H9 (cell line): Measurements from ENCODE around the gene TBC1D25. TPM values are rescaled to one million over a fixed set of nuclear protein-coding genes. Genes with fewer than 3 reads are reported as not detected.
"Not testable (repeated sequence)": the region's sequence is repeated elsewhere in the genome, so short reads cannot be mapped to it uniquely, and the experiment has no call there.

Experiments
- DNase-seq: peaks from one replicate; pipeline ENCODE4 v3.0.0-alpha.2; 2017
- H2AFZ ChIP-seq: one replicate; pipeline ENCODE4 v1.6.1; 2013; ENCODE audit warnings: mild to moderate bottlenecking, low read length, control low read depth, moderate library complexity
- H2AK5ac ChIP-seq: 2 replicates; pipeline ENCODE4 v1.6.1; 2013; ENCODE audit warnings: low read length, control low read depth, mixed read lengths; ENCODE audit not compliant: insufficient read length
- H2BK120ac ChIP-seq: one replicate; pipeline ENCODE4 v1.6.1; 2013; ENCODE audit warnings: low read depth, mild to moderate bottlenecking, low read length, control low read depth, inconsistent platforms; ENCODE audit not compliant: poor library complexity, severe bottlenecking
- H2BK12ac ChIP-seq: 2 replicates; pipeline ENCODE4 v1.6.1; 2013; ENCODE audit warnings: low read length, control low read depth, mixed read lengths, low read depth; ENCODE audit not compliant: insufficient read length
- H2BK15ac ChIP-seq: 2 replicates; pipeline ENCODE4 v1.6.1; 2013; ENCODE audit warnings: low read depth, low read length, control low read depth
- H2BK20ac ChIP-seq: one replicate; pipeline ENCODE4 v1.6.1; 2013; ENCODE audit warnings: low read depth, mild to moderate bottlenecking, low read length, control low read depth, inconsistent platforms; ENCODE audit not compliant: poor library complexity, severe bottlenecking
- H2BK5ac ChIP-seq: 2 replicates; pipeline ENCODE4 v1.6.1; 2013; ENCODE audit warnings: low read length, control low read depth, mixed read lengths; ENCODE audit not compliant: insufficient read length
- H3K14ac ChIP-seq: 2 replicates; pipeline ENCODE4 v1.6.1; 2013; ENCODE audit warnings: low read length, control low read depth; ENCODE audit not compliant: insufficient read depth
- H3K18ac ChIP-seq: 2 replicates; pipeline ENCODE4 v1.6.1; 2013; ENCODE audit warnings: low read depth, mild to moderate bottlenecking, mixed read lengths, low read length, control low read depth; ENCODE audit not compliant: insufficient read length
- H3K23ac ChIP-seq: 2 replicates; pipeline ENCODE4 v1.6.1; 2013; ENCODE audit warnings: low read length, control low read depth, mixed read lengths, low read depth; ENCODE audit not compliant: insufficient read length
- H3K23me2 ChIP-seq: 2 replicates; pipeline ENCODE4 v1.6.1; 2013; ENCODE audit warnings: low read depth, mild to moderate bottlenecking, mixed read lengths, low read length, control low read depth; ENCODE audit not compliant: insufficient read length, poor library complexity, severe bottlenecking
- H3K27ac ChIP-seq: 2 replicates; pipeline ENCODE4 v1.5.1; 2013; ENCODE audit warnings: low read length, control low read depth, mixed read lengths, low read depth; ENCODE audit not compliant: insufficient read length
- H3K27me3 ChIP-seq: 2 replicates; pipeline ENCODE4 v1.6.1; 2013; ENCODE audit warnings: low read length, control low read depth, inconsistent platforms; ENCODE audit not compliant: insufficient read depth
- H3K4ac ChIP-seq: 2 replicates; pipeline ENCODE4 v1.6.1; 2013; ENCODE audit warnings: low read depth, mild to moderate bottlenecking, control low read depth, inconsistent platforms, low read length, moderate library complexity
- H3K4me1 ChIP-seq: 2 replicates; pipeline ENCODE4 v1.6.1; 2013; ENCODE audit warnings: low read length, control low read depth, inconsistent platforms; ENCODE audit not compliant: insufficient read depth
- H3K4me2 ChIP-seq: 2 replicates; pipeline ENCODE4 v1.6.1; 2013; ENCODE audit warnings: low read length, control low read depth, mixed read lengths; ENCODE audit not compliant: insufficient read length, insufficient read depth
- H3K56ac ChIP-seq: 2 replicates; pipeline ENCODE4 v1.6.1; 2013; ENCODE audit warnings: low read depth, mild to moderate bottlenecking, mixed read lengths, low read length, control low read depth; ENCODE audit not compliant: insufficient read length
- H3K79me1 ChIP-seq: 2 replicates; pipeline ENCODE4 v1.6.1; 2013; ENCODE audit warnings: low read depth, mild to moderate bottlenecking, moderate library complexity, low read length, control low read depth, inconsistent platforms; ENCODE audit not compliant: insufficient read depth, poor library complexity, severe bottlenecking
- H3K79me2 ChIP-seq: 2 replicates; pipeline ENCODE4 v1.6.1; 2013; ENCODE audit warnings: low read length, control low read depth, inconsistent platforms; ENCODE audit not compliant: insufficient read depth
- H3K9ac ChIP-seq: 2 replicates; pipeline ENCODE4 v1.6.1; 2013; ENCODE audit warnings: low read length, control low read depth, mixed read lengths; ENCODE audit not compliant: insufficient read length; ENCODE audit errors: extremely low read depth
- H3K9me3 ChIP-seq: one replicate; pipeline ENCODE4 v1.6.1; 2013; ENCODE audit warnings: low read depth, low read length, inconsistent platforms; ENCODE audit not compliant: control insufficient read depth
- H3T11ph ChIP-seq: one replicate; pipeline ENCODE4 v1.6.1; 2013; ENCODE audit warnings: mild to moderate bottlenecking, low read length, control low read depth, inconsistent platforms
- H4K20me1 ChIP-seq: one replicate; pipeline ENCODE4 v1.6.1; 2013; ENCODE audit not compliant: control insufficient read depth, insufficient read length, insufficient read depth
- H4K5ac ChIP-seq: 2 replicates; pipeline ENCODE4 v1.6.1; 2013; ENCODE audit warnings: low read depth, mild to moderate bottlenecking, mixed read lengths, low read length, control low read depth; ENCODE audit not compliant: insufficient read length
- H4K8ac ChIP-seq: replicated peaks from 2 replicates; pipeline ENCODE4 v1.6.1; 2013; ENCODE audit warnings: low read length, control low read depth, mixed read lengths, low read depth; ENCODE audit not compliant: insufficient read length
- H4K91ac ChIP-seq: 2 replicates; pipeline ENCODE4 v1.6.1; 2013; ENCODE audit warnings: low read depth, mild to moderate bottlenecking, moderate library complexity, mixed read lengths, low read length, control low read depth; ENCODE audit not compliant: insufficient read length
- H3K27ac Mint-ChIP-seq, 3 experiments: 2 replicates in 2 of 3; 3 replicates in 1 of 3; pipeline ENCODE4 v1.8.0; 2020 to 2021; ENCODE audit warnings: mixed read lengths in 3 of 3, mild to moderate bottlenecking in 1 of 3, moderate library complexity in 1 of 3
- H3K27me3 Mint-ChIP-seq: 2 replicates; pipeline ENCODE4 v1.8.0; 2021; ENCODE audit warnings: low read depth, mild to moderate bottlenecking, moderate library complexity, mixed read lengths
- H3K36me3 Mint-ChIP-seq, 3 experiments: 2 replicates in 2 of 3; 3 replicates in 1 of 3; pipeline ENCODE4 v1.8.0; 2020 to 2021; ENCODE audit warnings: low read depth in 3 of 3, mixed read lengths in 3 of 3; ENCODE audit not compliant: insufficient read depth in 1 of 3
- H3K4me1 Mint-ChIP-seq, 2 experiments: 2 replicates each; pipeline ENCODE4 v1.8.0; 2020; ENCODE audit warnings: mixed read lengths in 2 of 2
- H3K4me3 Mint-ChIP-seq, 2 experiments: 2 replicates in 1 of 2; 3 replicates in 1 of 2; pipeline ENCODE4 v1.8.0; 2020 to 2021; ENCODE audit warnings: mild to moderate bottlenecking in 2 of 2, mixed read lengths in 2 of 2, moderate library complexity in 1 of 2
- H3K9me3 Mint-ChIP-seq, 2 experiments: 2 replicates in 1 of 2; 3 replicates in 1 of 2; pipeline ENCODE4 v1.8.0; 2020; ENCODE audit warnings: mild to moderate bottlenecking in 2 of 2, mixed read lengths in 2 of 2, moderate library complexity in 1 of 2
- CTCF ChIP-seq: fragments of 200-600 bp; sonication (generic); conservative IDR thresholded peaks from 3 replicates; pipeline ENCODE4 v1.8.0; 2021; ENCODE audit warnings: antibody characterized with exemption, mild to moderate bottlenecking
- WGBS: extraction: QIAGEN DNeasy Blood & Tissue Kit; methylation state at CpG from one replicate; pipeline ENCODE4 v1.1.7; 2013; ENCODE audit warnings: missing lambda C conversion rate, low lambda C conversion rate, mixed read lengths; ENCODE audit not compliant: insufficient read length; ENCODE audit errors: extremely low coverage; 5-methylcytosine and 5-hydroxymethylcytosine counted together
- total RNA-seq: library from RNA; stranded (reverse); gene quantifications from 2 replicates; pipeline ENCODE4 v1.2.1, GENCODE V29; 2021

TBC1D25 gene
- total RNA-seq, 1 experiment from 2014 or later = 10.2 TPM

GRCh38 chrX:48523682-48524081 lies 15.8 kb upstream of the TBC1D25 start:
- Histone ChIP-seq H2AFZ (no peak overlapping the region), H3K27me3 (no peaks in the 10 kb centered on the region), H2BK15ac (no peak overlapping the region), H2BK120ac (no peak overlapping the region), H3K18ac (no peak overlapping the region), H3K4ac (no peak overlapping the region), H2AK5ac (no peak overlapping the region), H4K91ac (no peak overlapping the region), H3K14ac (no peak overlapping the region), H3K23ac (no peak overlapping the region), H4K5ac (no peak overlapping the region), H2BK5ac (no peak overlapping the region), H3K79me1 (no peaks in the 10 kb centered on the region), H3K4me1 (no peaks in the 10 kb centered on the region), H3K27ac (no peak overlapping the region), H3K9me3 (peaks cover 38% of the 10 kb centered on the region), H3K4me2 (peak overlapping the region; percentile 29), H2BK12ac (no peak overlapping the region), H4K20me1 (no peaks in the 10 kb centered on the region), H3T11ph (no peak overlapping the region), H3K56ac (no peak overlapping the region), H3K23me2 (no peaks in the 10 kb centered on the region), H3K79me2 (no peaks in the 10 kb centered on the region; the same call in 1 of the 2 replicates), H3K9ac (no peak overlapping the region), H4K8ac (no peak overlapping the region), H2BK20ac (no peak overlapping the region)
- Mint-ChIP-seq H3K36me3 (peaks cover 22 to 47% (median 43%) of the 10 kb centered on the region in 3 experiments), H3K4me1 (peaks cover 8 to 11% of the 10 kb centered on the region in 2 experiments; a peak in 3 of 4 replicates), H3K27ac (peak overlapping the region in 1 of 3 experiments; percentile 74; a peak in 2 of 7 replicates), H3K27me3 (no peaks in the 10 kb centered on the region), H3K9me3 (peaks cover 54 to 65% of the 10 kb centered on the region in 2 experiments), H3K4me3 (peak overlapping the region; percentile 38 to 65)
- DNase-seq = no peak
- no peak for TF ChIP-seq CTCF
- no CpG with 5 or more reads among the region's 12 CpGs for WGBS

GRCh38 chrX:48525853-48526252 lies 13.7 kb upstream of the TBC1D25 start:
- not testable (repeated sequence) for H3K23ac ChIP-seq, H2BK12ac ChIP-seq, H3K79me2 ChIP-seq, H3K4me2 ChIP-seq, H3K56ac ChIP-seq, H2BK5ac ChIP-seq, H3K79me1 ChIP-seq, H3K4me3 Mint-ChIP-seq, H3K27ac ChIP-seq, H3K14ac ChIP-seq, H3K4me1 ChIP-seq, H2BK15ac ChIP-seq, H4K20me1 ChIP-seq, H3K18ac ChIP-seq, H2AFZ ChIP-seq, DNase-seq, H2BK120ac ChIP-seq, H4K8ac ChIP-seq, H3K27ac Mint-ChIP-seq, H4K91ac ChIP-seq, H3K23me2 ChIP-seq, H3K4ac ChIP-seq, H2AK5ac ChIP-seq, H3K4me1 Mint-ChIP-seq, H3T11ph ChIP-seq, H3K27me3 ChIP-seq, H2BK20ac ChIP-seq, H4K5ac ChIP-seq, H3K9ac ChIP-seq, H3K27me3 Mint-ChIP-seq
- peaks cover 22 to 57% (median 42%) of the 10 kb centered on the region in 3 experiments for H3K36me3 Mint-ChIP-seq
- no CpG with 5 or more reads among the region's 8 CpGs for WGBS
- peaks cover 31% of the 10 kb centered on the region for H3K9me3 ChIP-seq
- peaks cover 58 to 59% of the 10 kb centered on the region in 2 experiments for H3K9me3 Mint-ChIP-seq
